OCI-M2 (cell line): ENCODE results near the gene DHFR.
"Not testable (repeated sequence)": the region's sequence is repeated elsewhere in the genome, so short reads cannot be mapped to it uniquely, and the experiment has no call there.

Source experiments
- DNase-seq: peaks from one replicate; lab custom pipeline; 2025; ENCODE audit not compliant: unreplicated experiment; lab: John Stamatoyannopoulos, UW

DHFR gene

GRCh38 chr5:80597500-80597899 is 57.3 kb downstream of the DHFR start:
- DNase-seq = no peak

DNA sequence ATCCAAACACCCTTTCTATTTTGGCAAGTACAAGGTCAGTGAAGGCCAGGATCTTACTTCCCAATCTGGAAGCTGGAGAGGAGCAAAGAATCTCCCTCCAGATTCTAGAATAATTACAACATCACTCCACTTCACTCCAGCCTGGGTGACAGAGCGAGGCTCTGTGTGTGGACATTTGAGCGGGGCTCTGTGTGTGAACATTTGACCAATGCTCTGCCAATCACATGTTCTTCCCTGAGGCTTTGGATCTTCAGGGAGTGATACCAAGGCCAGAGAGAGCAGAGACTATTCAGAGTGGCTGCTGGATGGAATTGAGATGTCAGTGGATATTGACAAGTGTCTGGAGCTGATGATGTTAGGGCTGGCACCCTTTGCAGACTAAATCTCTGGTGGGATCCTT is 60.0 kb downstream of the DHFR start:
- DNase-seq = no peak

GRCh38 chr5:80592761-80593160 is 62.0 kb downstream of the DHFR start:
- no peak for DNase-seq

- DNase-seq = no peak
Observed at GRCh38 chr5:80592105-80592504, 62.7 kb downstream of the DHFR start.

DNA sequence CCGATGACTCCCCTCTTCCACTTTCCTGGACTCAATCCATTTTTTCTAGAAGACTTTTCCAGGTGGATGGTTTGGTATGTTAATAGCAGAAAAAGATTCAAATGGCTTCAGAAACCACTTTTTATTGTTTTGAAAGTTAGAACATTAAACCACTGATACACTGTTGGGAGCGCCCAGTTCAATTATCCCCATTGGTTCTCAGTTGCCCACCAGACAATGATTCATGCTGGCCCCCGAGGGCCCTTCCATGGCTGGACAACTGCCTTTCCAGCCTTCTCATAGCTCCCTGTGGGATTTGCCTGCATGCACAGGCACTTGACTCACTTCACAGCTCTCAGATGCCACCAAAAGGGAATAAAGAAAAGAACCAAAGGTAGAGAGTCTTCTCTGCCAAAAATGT is 63.4 kb downstream of the DHFR start:
- DNase-seq = no peak

GRCh38 chr5:80590766-80591165 is 64.0 kb downstream of the DHFR start:
- DNase-seq = no peak

DNA sequence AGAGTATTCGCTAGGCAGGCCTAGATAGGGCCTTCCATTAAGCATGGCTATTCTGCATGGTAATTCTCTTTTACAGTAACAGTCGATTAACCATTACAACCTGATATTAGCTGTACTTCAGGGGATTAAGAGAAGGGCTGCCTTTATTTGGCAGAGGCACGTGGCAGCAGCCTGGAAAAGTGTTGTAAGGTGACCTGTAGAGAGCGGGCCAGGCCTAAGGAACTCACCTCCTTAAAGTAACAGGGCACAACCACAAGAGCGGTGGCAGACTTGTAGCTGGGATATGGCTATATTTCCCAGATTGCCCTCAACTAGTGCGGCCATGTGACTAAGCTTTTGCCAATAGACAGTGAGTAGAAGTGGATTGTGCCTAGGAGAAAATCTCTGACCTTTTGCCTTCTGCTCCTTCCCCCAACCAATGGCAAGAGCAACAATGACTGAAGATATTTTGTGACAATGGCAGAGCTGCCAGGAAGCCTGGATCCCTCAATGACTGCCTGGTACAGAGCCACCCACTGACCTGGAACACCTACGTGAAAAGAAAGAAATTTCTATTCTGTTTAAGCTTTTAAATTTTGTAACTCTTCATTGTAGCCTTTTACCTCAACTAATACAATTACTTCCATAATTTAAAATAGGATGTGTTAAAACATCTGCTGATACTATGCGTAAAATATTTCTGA is 65.8 kb downstream of the DHFR start:
- no peak for DNase-seq

DNA sequence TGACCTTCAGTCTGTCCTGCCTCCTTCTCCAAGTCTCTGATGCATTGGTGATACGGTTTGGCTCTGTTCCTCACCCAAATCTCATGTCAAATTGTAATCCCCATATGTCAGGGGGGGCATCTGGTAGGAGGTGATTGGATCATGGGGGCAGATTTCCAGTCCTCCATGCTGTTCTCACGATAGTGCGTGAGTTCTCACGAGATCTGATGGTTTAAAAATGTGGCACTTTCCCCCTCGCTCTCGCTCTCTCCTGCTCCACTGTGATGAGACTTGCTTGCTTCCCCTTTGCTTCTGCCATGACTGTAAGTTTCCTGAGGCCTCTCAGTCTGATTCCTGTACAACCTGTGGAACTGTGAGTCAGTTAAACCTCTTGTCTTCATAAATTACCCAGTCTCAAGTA is 70.0 kb downstream of the DHFR start:
- DNase-seq = no peak

DNA sequence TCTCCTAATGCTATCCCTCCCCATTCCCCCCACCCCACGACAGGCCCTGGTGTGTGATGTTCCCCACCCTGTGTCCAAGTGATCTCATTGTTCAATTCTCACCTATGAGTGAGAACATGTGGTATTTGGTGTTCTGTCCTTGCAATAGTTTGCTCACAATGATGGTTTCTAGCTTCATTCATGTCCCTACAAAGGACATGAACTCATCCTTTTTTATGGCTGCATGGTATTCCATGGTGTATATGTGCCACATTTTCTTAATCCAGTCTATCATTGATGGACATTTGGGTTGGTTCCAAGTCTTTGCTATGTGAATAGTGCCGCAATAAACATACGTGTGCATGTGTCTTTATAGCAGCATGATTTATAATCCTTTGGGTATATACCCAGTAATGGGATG is 74.5 kb downstream of the DHFR start:
- DNase-seq = not testable (repeated sequence)

- no peak for DNase-seq
Observed at GRCh38 chr5:80579050-80579449, 75.7 kb downstream of the DHFR start.

- no peak for DNase-seq
Observed at GRCh38 chr5:80577707-80578106, 77.1 kb downstream of the DHFR start.

GRCh38 chr5:80576383-80576782 is 78.4 kb downstream of the DHFR start:
- DNase-seq = no peak
